ENCODE measurements around the gene HHIPL1.

DNA sequence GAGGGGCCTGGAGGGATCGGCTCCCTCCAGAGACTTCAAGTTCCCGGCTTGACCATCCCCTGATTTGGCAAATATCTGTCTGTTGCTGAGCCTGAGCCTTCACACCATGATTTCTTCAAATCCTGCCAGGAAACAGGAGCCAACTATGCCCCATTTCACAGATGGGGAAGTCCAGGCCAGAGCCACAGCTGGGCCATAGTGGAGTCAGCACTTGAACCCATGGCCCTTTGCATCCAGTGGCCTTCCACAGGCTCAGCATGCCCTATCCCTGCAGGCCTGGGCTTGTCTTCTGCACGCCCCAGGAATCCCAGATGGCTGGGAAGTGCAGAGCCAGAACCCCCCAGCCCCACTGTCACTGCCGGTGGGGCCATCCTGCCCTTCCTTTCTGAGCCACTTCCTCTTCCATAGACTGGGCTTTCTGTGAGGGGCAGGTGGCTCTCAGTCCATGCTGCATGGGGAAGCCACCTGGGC lies 84.1 kb downstream of the HHIPL1 start:
- TF ChIP-seq, protein P1, sequence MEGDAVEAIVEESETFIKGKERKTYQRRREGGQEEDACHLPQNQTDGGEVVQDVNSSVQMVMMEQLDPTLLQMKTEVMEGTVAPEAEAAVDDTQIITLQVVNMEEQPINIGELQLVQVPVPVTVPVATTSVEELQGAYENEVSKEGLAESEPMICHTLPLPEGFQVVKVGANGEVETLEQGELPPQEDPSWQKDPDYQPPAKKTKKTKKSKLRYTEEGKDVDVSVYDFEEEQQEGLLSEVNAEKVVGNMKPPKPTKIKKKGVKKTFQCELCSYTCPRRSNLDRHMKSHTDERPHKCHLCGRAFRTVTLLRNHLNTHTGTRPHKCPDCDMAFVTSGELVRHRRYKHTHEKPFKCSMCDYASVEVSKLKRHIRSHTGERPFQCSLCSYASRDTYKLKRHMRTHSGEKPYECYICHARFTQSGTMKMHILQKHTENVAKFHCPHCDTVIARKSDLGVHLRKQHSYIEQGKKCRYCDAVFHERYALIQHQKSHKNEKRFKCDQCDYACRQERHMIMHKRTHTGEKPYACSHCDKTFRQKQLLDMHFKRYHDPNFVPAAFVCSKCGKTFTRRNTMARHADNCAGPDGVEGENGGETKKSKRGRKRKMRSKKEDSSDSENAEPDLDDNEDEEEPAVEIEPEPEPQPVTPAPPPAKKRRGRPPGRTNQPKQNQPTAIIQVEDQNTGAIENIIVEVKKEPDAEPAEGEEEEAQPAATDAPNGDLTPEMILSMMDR (IDR thresholded peaks at IDR 0.05 in 4 of 5, conservative IDR thresholded peaks at IDR 0.05 in 1 of 5), result no peak
- no peak for TF ChIP-seq POLR2A (IDR thresholded peaks at IDR 0.05)
